Osteoblast (primary cell): Measurements from ENCODE around the gene PDE1C. TPM values are rescaled to one million over a fixed set of nuclear protein-coding genes. Genes with fewer than 3 reads are reported as not detected.

Experiments used
- DNase-seq: peaks from one replicate; pipeline ENCODE4 v3.0.0; 2011; ENCODE audit warnings: low spot score, mixed read lengths; ENCODE audit not compliant: insufficient read length; ENCODE audit errors: missing footprints
- H2AFZ ChIP-seq: 2 replicates; pipeline ENCODE4 v1.6.0; 2011; ENCODE audit warnings: mild to moderate bottlenecking, low read length
- H3K27ac ChIP-seq: 2 replicates; pipeline ENCODE4 v1.5.1; 2011; ENCODE audit warnings: mild to moderate bottlenecking, low read depth, low read length, moderate library complexity
- H3K27me3 ChIP-seq: 2 replicates; pipeline ENCODE4 v1.6.0; 2012; ENCODE audit warnings: mild to moderate bottlenecking, control low read depth, inconsistent platforms, low read length, moderate library complexity; ENCODE audit not compliant: insufficient read depth
- H3K36me3 ChIP-seq: 2 replicates; pipeline ENCODE4 v1.5.1; 2011; ENCODE audit warnings: mild to moderate bottlenecking, low read length, control low read depth, moderate library complexity; ENCODE audit not compliant: insufficient read depth
- H3K4me1 ChIP-seq: 2 replicates; pipeline ENCODE4 v1.5.1; 2011; ENCODE audit warnings: mild to moderate bottlenecking, low read length, control low read depth, moderate library complexity; ENCODE audit not compliant: insufficient read depth
- H3K4me2 ChIP-seq: 2 replicates; pipeline ENCODE4 v1.6.0; 2011; ENCODE audit warnings: mild to moderate bottlenecking, low read length; ENCODE audit not compliant: insufficient read depth
- H3K4me3 ChIP-seq: fragments of 200-600 bp; sonication (generic); 3 replicates; pipeline ENCODE4 v1.5.1; 2012; ENCODE audit warnings: mild to moderate bottlenecking, low read length, inconsistent platforms; ENCODE audit not compliant: insufficient read depth
- H3K79me2 ChIP-seq: 2 replicates; pipeline ENCODE4 v1.6.0; 2012; ENCODE audit warnings: mild to moderate bottlenecking, low read length, control low read depth, inconsistent platforms; ENCODE audit not compliant: insufficient read depth
- H3K9me3 ChIP-seq: 2 replicates; pipeline ENCODE4 v1.5.1; 2011; ENCODE audit warnings: low read depth, low read length, control low read depth
- H4K20me1 ChIP-seq: 2 replicates; pipeline ENCODE4 v1.6.0; 2012; ENCODE audit warnings: mild to moderate bottlenecking, low read length, control low read depth; ENCODE audit not compliant: insufficient read depth
- CTCF ChIP-seq: IDR thresholded peaks from 2 replicates; pipeline ENCODE4 v1.5.1; 2011; ENCODE audit warnings: mild to moderate bottlenecking, low read depth, low read length, moderate library complexity; ENCODE audit errors: extremely low read depth
- total RNA-seq: library from RNA; depleted of rRNA; stranded (reverse); fragments of >200 nt; gene quantifications from 2 replicates; pipeline ENCODE4 v1.2.3, GENCODE V29; 2012

Gene PDE1C
- total RNA-seq, 1 donor = 149 TPM

- DNase-seq = no peak
- H3K27me3 ChIP-seq = no peaks in the 10 kb centered on the region
- no peaks in the 10 kb centered on the region for H3K9me3 ChIP-seq
- H3K36me3 ChIP-seq = peaks cover 50% of the 10 kb centered on the region
- H3K4me3 ChIP-seq = no peak overlapping the region
- TF ChIP-seq CTCF = no peak
- H3K4me1 ChIP-seq = no peaks in the 10 kb centered on the region
- no peak overlapping the region for H3K4me2 ChIP-seq
- H2AFZ ChIP-seq = no peak overlapping the region
- H3K27ac ChIP-seq = no peak overlapping the region
- H4K20me1 ChIP-seq = peaks cover 6% of the 10 kb centered on the region
- H3K79me2 ChIP-seq = peaks cover 49% of the 10 kb centered on the region
Observed at GRCh38 chr7:32051128-32051527, 19.1 kb downstream of the PDE1C start.

GRCh38 chr7:32049599-32049998 lies 20.6 kb downstream of the PDE1C start:
- H3K4me1 ChIP-seq = peaks cover 2% of the 10 kb centered on the region
- no peak for DNase-seq
- H2AFZ ChIP-seq = no peak overlapping the region
- no peak overlapping the region for H3K27ac ChIP-seq
- no peak for TF ChIP-seq CTCF
- H3K4me3 ChIP-seq = no peak overlapping the region
- H3K79me2 ChIP-seq = peaks cover 44% of the 10 kb centered on the region
- no peaks in the 10 kb centered on the region for H3K27me3 ChIP-seq
- H4K20me1 ChIP-seq = peaks cover 3% of the 10 kb centered on the region
- no peak overlapping the region for H3K4me2 ChIP-seq
- no peaks in the 10 kb centered on the region for H3K9me3 ChIP-seq
- H3K36me3 ChIP-seq = peaks cover 44% of the 10 kb centered on the region

GRCh38 chr7:32048970-32049491 lies 21.2 kb downstream of the PDE1C start:
- peaks cover 42% of the 10 kb centered on the region for H3K36me3 ChIP-seq

DNA sequence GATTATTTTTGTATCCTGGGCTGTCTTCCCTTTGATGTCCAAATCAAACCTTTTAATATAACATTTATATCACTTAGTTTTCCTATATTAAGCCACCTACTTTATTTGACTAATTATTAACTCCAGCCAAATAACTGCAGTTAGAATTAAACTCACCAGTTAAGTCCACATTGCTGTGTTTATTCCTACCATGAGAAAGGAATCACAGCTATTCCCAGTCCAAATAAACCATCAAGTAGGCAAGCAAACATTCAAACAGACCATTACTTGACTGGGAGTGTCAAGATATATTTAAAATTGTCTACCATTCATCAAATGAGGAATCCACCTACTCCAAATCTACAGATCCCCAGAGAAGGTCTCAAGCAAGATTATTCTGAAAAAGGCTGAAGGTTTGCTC lies 22.4 kb downstream of the PDE1C start:
- H3K4me3 ChIP-seq = no peak overlapping the region
- no peaks in the 10 kb centered on the region for H3K27me3 ChIP-seq
- no peak overlapping the region for H2AFZ ChIP-seq
- DNase-seq = no peak
- H3K9me3 ChIP-seq = no peaks in the 10 kb centered on the region
- H4K20me1 ChIP-seq = peaks cover 3% of the 10 kb centered on the region
- peaks cover 35% of the 10 kb centered on the region for H3K79me2 ChIP-seq
- H3K27ac ChIP-seq = no peak overlapping the region
- H3K4me2 ChIP-seq = no peak overlapping the region
- H3K4me1 ChIP-seq = peaks cover 20% of the 10 kb centered on the region
- peaks cover 41% of the 10 kb centered on the region for H3K36me3 ChIP-seq
- TF ChIP-seq CTCF = no peak

More at GRCh38 chr7:32048970-32049491, 21.2 kb downstream of the PDE1C start:
- Histone ChIP-seq H3K4me3 (no peak overlapping the region), H3K9me3 (no peaks in the 10 kb centered on the region), H3K27ac (no peak overlapping the region), H4K20me1 (peaks cover 3% of the 10 kb centered on the region), H3K4me2 (no peak overlapping the region), H3K79me2 (peaks cover 41% of the 10 kb centered on the region), H2AFZ (no peak overlapping the region), H3K4me1 (peaks cover 8% of the 10 kb centered on the region), H3K27me3 (no peaks in the 10 kb centered on the region)
- TF ChIP-seq CTCF = no peak
- no peak for DNase-seq
